Central memory CD8-positive, alpha-beta T cell (primary cell): ENCODE measurements around the gene ARHGAP35.

Source experiments
- ATAC-seq: fragments of 150-1000 bp; cut with Tn5 transposase; replicated peaks from 2 replicates; pipeline ENCODE4 v1.10.0; 2022; ENCODE audit warnings: mild to moderate bottlenecking, moderate FRiP score, moderate number of reproducible peaks; ENCODE audit not compliant: poor library complexity, severe bottlenecking; ENCODE audit errors: extremely low read depth
- DNase-seq, 2 donors: peaks; one replicate each; pipeline ENCODE4 v3.0.0; 2021; ENCODE audit warnings: low spot score in 2 of 2
- H3K27ac Mint-ChIP-seq: one replicate; pipeline ENCODE4 v1.8.0; 2022; ENCODE audit warnings: low read depth, mild to moderate bottlenecking, moderate library complexity, mixed read lengths
- H3K27me3 Mint-ChIP-seq: one replicate; pipeline ENCODE4 v1.8.0; 2022; ENCODE audit warnings: mixed read lengths
- H3K36me3 Mint-ChIP-seq: one replicate; pipeline ENCODE4 v1.8.0; 2022; ENCODE audit warnings: mild to moderate bottlenecking, moderate library complexity, mixed read lengths; ENCODE audit not compliant: insufficient read depth
- H3K4me1 Mint-ChIP-seq: one replicate; pipeline ENCODE4 v1.8.0; 2022; ENCODE audit warnings: mixed read lengths
- H3K4me3 Mint-ChIP-seq: one replicate; pipeline ENCODE4 v1.8.0; 2022; ENCODE audit warnings: mild to moderate bottlenecking, moderate library complexity, mixed read lengths
- H3K9me3 Mint-ChIP-seq: one replicate; pipeline ENCODE4 v1.8.0; 2022; ENCODE audit warnings: mixed read lengths

Gene ARHGAP35

GRCh38 chr19:46904114-46905060 lies 43.6 kb downstream of the ARHGAP35 start:
- Mint-ChIP-seq H3K36me3 (peaks cover 6% of the 10 kb centered on the region), H3K27me3 (no peaks in the 10 kb centered on the region), H3K27ac (peak overlapping the region; percentile 29), H3K9me3 (no peaks in the 10 kb centered on the region), H3K4me1 (peaks cover 66% of the 10 kb centered on the region), H3K4me3 (no peak overlapping the region)
- no peak for DNase-seq
- ATAC-seq, result no peak

- H3K9me3 Mint-ChIP-seq, result no peaks in the 10 kb centered on the region
- H3K4me1 Mint-ChIP-seq, result peaks cover 70% of the 10 kb centered on the region
- H3K4me3 Mint-ChIP-seq, result no peak overlapping the region
- H3K27ac Mint-ChIP-seq, result peak overlapping the region; percentile 41
- DNase-seq, result no peak
- H3K36me3 Mint-ChIP-seq, result peaks cover 6% of the 10 kb centered on the region
- H3K27me3 Mint-ChIP-seq, result no peaks in the 10 kb centered on the region
- ATAC-seq, result no peak
These were observed 45.4 kb downstream of the ARHGAP35 start for GRCh38 chr19:46906221-46906620.

- peaks cover 61% of the 10 kb centered on the region for H3K4me1 Mint-ChIP-seq
- H3K27me3 Mint-ChIP-seq, result no peaks in the 10 kb centered on the region
- no peak for ATAC-seq
- no peak overlapping the region for H3K4me3 Mint-ChIP-seq
- peaks cover 9% of the 10 kb centered on the region for H3K36me3 Mint-ChIP-seq
- no peak overlapping the region for H3K27ac Mint-ChIP-seq
- DNase-seq, result no peak
- no peaks in the 10 kb centered on the region for H3K9me3 Mint-ChIP-seq
These were observed 47.1 kb downstream of the ARHGAP35 start for GRCh38 chr19:46907880-46908279.

GRCh38 chr19:46909356-46909755 lies 48.6 kb downstream of the ARHGAP35 start:
- ATAC-seq, result no peak
- no peaks in the 10 kb centered on the region for H3K27me3 Mint-ChIP-seq
- peak overlapping the region; percentile 50 for H3K27ac Mint-ChIP-seq
- peaks cover 58% of the 10 kb centered on the region for H3K4me1 Mint-ChIP-seq
- peaks cover 9% of the 10 kb centered on the region for H3K36me3 Mint-ChIP-seq
- no peak for DNase-seq
- no peak overlapping the region for H3K4me3 Mint-ChIP-seq
- H3K9me3 Mint-ChIP-seq, result no peaks in the 10 kb centered on the region
